Activated naive CD4-positive, alpha-beta T cell treated with Interleukin-2 at 50 U/mL for 16 hours (primary cell): ENCODE results near the gene HTRA1.

Source experiments
- DNase-seq: peaks from one replicate; pipeline ENCODE4 v3.0.0-alpha.2; 2020

HTRA1 gene

GRCh38 chr10:122524811-122525210, 63.5 kb downstream of the HTRA1 start:
- no peak for DNase-seq

- DNase-seq: no peak
These were observed 64.4 kb downstream of the HTRA1 start for GRCh38 chr10:122525788-122526187.

GRCh38 chr10:122526892-122527291, 65.5 kb downstream of the HTRA1 start:
- DNase-seq: no peak

- no peak for DNase-seq
These were observed 68.8 kb downstream of the HTRA1 start for GRCh38 chr10:122530177-122530576.

- no peak for DNase-seq
These were observed 69.9 kb downstream of the HTRA1 start for GRCh38 chr10:122531261-122531660.

GRCh38 chr10:122531939-122532338, 70.6 kb downstream of the HTRA1 start:
- no peak for DNase-seq

GRCh38 chr10:122532601-122533296, 71.4 kb downstream of the HTRA1 start:
- no peak for DNase-seq

- no peak for DNase-seq
These were observed 76.2 kb downstream of the HTRA1 start for GRCh38 chr10:122537545-122537944.

GRCh38 chr10:122541541-122542002, 80.2 kb downstream of the HTRA1 start:
- DNase-seq: no peak

- no peak for DNase-seq
These were observed 82.5 kb downstream of the HTRA1 start for GRCh38 chr10:122543676-122544445.

- DNase-seq: no peak
These were observed 83.1 kb downstream of the HTRA1 start for GRCh38 chr10:122544493-122544892.

GRCh38 chr10:122546242-122546641, 84.9 kb downstream of the HTRA1 start:
- DNase-seq: no peak

- no peak for DNase-seq
These were observed 87.2 kb downstream of the HTRA1 start for GRCh38 chr10:122548407-122549085.

- no peak for DNase-seq
These were observed 88.3 kb downstream of the HTRA1 start for GRCh38 chr10:122549636-122550035.

- DNase-seq: no peak
These were observed 89.1 kb downstream of the HTRA1 start for GRCh38 chr10:122550427-122550826.

GRCh38 chr10:122550983-122551382, 89.6 kb downstream of the HTRA1 start:
- no peak for DNase-seq

GRCh38 chr10:122551450-122551849, 90.1 kb downstream of the HTRA1 start:
- peak; percentile 56 for DNase-seq

GRCh38 chr10:122553341-122553740, 92.0 kb downstream of the HTRA1 start:
- no peak for DNase-seq

- no peak for DNase-seq
These were observed 93.0 kb downstream of the HTRA1 start for GRCh38 chr10:122554131-122555036.

GRCh38 chr10:122555442-122555841, 94.1 kb downstream of the HTRA1 start:
- DNase-seq: no peak

GRCh38 chr10:122557516-122557915, 96.2 kb downstream of the HTRA1 start:
- no peak for DNase-seq

GRCh38 chr10:122558452-122558851, 97.1 kb downstream of the HTRA1 start:
- DNase-seq: no peak

- no peak for DNase-seq
These were observed 97.9 kb downstream of the HTRA1 start for GRCh38 chr10:122559228-122559627.
